H1 (cell line): ENCODE results near the gene FOXK1.

Experiments
- BCL11A ChIP-seq, 2 experiments: IDR thresholded peaks; one replicate each; pipeline ENCODE4 v1.6.1; 2011; ENCODE audit warnings: low read depth in 2 of 2, low read length in 2 of 2, mild to moderate bottlenecking in 2 of 2
- CBX5 ChIP-seq: fragments of 300-800, 300-1000 bp; sonication (generic); IDR thresholded peaks from 2 replicates; pipeline ENCODE4 v1.7.1; 2016; ENCODE audit warnings: antibody characterized with exemption, low read length, low read depth
- GABPA ChIP-seq: IDR thresholded peaks from 2 replicates; pipeline ENCODE4 v1.6.1; 2011; ENCODE audit warnings: mild to moderate bottlenecking, low read length, moderate library complexity, borderline replicate concordance; ENCODE audit not compliant: insufficient read depth
- KDM1A ChIP-seq: fragments of 200-600, 300-600 bp; sonication (generic); IDR thresholded peaks from 2 replicates; pipeline ENCODE4 v1.7.1; 2016; ENCODE audit warnings: mild to moderate bottlenecking, low read length, borderline replicate concordance
- POLR2A ChIP-seq, 2 experiments: IDR thresholded peaks; 1 replicate in 1 of 2; 2 replicates in 1 of 2; pipeline ENCODE4 v1.6.1; 2011; ENCODE audit warnings: low read depth in 2 of 2, low read length in 2 of 2, mild to moderate bottlenecking in 2 of 2; ENCODE audit errors: control extremely low read depth in 1 of 2
- POLR2AphosphoS5 ChIP-seq: IDR thresholded peaks from 2 replicates; pipeline ENCODE4 v1.6.1; 2011; ENCODE audit warnings: low read depth, low read length
- RBBP5 ChIP-seq: IDR thresholded peaks from 2 replicates; pipeline ENCODE4 v1.7.1; 2012; ENCODE audit warnings: low read depth, mild to moderate bottlenecking, inconsistent platforms, low read length, moderate library complexity, borderline replicate concordance
- SUZ12 ChIP-seq: fragments of 200-600 bp; sonication (generic); IDR thresholded peaks from 2 replicates; pipeline ENCODE4 v1.6.1; 2012; ENCODE audit warnings: mild to moderate bottlenecking, inconsistent platforms, low read length, moderate library complexity, mixed read lengths
- TF ChIP-seq, protein P1 (sequence below): fragments of 300-600 bp; sonication (generic); IDR thresholded peaks from 2 replicates; pipeline ENCODE4 v1.7.1; 2012; ENCODE audit warnings: low read length, moderate library complexity, mild to moderate bottlenecking, inconsistent platforms; ENCODE audit not compliant: insufficient replicate concordance
- TF ChIP-seq, protein P2 (sequence below), 3 experiments: IDR thresholded peaks; 1 replicate in 2 of 3; 2 replicates in 1 of 3; pipeline versions ENCODE4 v1.5.1 to v1.6.1; 2011; ENCODE audit warnings: low read length in 3 of 3, mild to moderate bottlenecking in 3 of 3, inconsistent platforms in 2 of 3, low read depth in 1 of 3, moderate library complexity in 1 of 3; ENCODE audit not compliant: insufficient read depth in 1 of 3; ENCODE audit errors: control extremely low read depth in 1 of 3

DNA sequence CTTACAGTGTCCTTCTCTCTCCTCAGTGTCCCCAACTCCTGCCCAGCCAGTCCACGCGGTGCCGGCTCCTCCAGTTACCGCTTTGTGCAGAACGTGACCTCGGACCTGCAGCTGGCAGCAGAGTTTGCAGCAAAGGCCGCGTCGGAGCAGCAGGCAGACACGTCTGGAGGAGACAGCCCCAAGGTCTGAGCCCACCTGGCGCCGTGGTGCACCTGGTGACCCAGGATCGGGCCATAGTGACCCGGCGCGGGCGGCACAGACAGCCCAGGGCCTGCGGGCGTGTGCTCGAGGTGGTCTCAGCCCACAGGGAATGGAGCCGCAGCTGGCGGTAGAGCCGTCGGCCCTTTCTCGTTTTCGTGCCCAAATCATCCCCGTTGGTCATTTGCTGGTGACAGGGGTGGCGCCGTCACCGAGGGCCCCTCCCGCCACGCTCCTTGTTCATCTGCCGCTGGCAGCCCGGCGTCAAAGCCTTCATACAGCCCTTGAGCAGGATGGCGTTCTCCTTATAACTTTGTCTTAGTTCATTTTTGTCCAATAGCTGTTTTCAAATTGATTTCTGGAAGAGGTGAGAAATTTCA lies 72.4 kb downstream of the FOXK1 start:
- TF ChIP-seq, protein P1, sequence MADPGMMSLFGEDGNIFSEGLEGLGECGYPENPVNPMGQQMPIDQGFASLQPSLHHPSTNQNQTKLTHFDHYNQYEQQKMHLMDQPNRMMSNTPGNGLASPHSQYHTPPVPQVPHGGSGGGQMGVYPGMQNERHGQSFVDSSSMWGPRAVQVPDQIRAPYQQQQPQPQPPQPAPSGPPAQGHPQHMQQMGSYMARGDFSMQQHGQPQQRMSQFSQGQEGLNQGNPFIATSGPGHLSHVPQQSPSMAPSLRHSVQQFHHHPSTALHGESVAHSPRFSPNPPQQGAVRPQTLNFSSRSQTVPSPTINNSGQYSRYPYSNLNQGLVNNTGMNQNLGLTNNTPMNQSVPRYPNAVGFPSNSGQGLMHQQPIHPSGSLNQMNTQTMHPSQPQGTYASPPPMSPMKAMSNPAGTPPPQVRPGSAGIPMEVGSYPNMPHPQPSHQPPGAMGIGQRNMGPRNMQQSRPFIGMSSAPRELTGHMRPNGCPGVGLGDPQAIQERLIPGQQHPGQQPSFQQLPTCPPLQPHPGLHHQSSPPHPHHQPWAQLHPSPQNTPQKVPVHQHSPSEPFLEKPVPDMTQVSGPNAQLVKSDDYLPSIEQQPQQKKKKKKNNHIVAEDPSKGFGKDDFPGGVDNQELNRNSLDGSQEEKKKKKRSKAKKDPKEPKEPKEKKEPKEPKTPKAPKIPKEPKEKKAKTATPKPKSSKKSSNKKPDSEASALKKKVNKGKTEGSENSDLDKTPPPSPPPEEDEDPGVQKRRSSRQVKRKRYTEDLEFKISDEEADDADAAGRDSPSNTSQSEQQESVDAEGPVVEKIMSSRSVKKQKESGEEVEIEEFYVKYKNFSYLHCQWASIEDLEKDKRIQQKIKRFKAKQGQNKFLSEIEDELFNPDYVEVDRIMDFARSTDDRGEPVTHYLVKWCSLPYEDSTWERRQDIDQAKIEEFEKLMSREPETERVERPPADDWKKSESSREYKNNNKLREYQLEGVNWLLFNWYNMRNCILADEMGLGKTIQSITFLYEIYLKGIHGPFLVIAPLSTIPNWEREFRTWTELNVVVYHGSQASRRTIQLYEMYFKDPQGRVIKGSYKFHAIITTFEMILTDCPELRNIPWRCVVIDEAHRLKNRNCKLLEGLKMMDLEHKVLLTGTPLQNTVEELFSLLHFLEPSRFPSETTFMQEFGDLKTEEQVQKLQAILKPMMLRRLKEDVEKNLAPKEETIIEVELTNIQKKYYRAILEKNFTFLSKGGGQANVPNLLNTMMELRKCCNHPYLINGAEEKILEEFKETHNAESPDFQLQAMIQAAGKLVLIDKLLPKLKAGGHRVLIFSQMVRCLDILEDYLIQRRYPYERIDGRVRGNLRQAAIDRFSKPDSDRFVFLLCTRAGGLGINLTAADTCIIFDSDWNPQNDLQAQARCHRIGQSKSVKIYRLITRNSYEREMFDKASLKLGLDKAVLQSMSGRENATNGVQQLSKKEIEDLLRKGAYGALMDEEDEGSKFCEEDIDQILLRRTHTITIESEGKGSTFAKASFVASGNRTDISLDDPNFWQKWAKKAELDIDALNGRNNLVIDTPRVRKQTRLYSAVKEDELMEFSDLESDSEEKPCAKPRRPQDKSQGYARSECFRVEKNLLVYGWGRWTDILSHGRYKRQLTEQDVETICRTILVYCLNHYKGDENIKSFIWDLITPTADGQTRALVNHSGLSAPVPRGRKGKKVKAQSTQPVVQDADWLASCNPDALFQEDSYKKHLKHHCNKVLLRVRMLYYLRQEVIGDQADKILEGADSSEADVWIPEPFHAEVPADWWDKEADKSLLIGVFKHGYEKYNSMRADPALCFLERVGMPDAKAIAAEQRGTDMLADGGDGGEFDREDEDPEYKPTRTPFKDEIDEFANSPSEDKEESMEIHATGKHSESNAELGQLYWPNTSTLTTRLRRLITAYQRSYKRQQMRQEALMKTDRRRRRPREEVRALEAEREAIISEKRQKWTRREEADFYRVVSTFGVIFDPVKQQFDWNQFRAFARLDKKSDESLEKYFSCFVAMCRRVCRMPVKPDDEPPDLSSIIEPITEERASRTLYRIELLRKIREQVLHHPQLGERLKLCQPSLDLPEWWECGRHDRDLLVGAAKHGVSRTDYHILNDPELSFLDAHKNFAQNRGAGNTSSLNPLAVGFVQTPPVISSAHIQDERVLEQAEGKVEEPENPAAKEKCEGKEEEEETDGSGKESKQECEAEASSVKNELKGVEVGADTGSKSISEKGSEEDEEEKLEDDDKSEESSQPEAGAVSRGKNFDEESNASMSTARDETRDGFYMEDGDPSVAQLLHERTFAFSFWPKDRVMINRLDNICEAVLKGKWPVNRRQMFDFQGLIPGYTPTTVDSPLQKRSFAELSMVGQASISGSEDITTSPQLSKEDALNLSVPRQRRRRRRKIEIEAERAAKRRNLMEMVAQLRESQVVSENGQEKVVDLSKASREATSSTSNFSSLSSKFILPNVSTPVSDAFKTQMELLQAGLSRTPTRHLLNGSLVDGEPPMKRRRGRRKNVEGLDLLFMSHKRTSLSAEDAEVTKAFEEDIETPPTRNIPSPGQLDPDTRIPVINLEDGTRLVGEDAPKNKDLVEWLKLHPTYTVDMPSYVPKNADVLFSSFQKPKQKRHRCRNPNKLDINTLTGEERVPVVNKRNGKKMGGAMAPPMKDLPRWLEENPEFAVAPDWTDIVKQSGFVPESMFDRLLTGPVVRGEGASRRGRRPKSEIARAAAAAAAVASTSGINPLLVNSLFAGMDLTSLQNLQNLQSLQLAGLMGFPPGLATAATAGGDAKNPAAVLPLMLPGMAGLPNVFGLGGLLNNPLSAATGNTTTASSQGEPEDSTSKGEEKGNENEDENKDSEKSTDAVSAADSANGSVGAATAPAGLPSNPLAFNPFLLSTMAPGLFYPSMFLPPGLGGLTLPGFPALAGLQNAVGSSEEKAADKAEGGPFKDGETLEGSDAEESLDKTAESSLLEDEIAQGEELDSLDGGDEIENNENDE = no peak
- TF ChIP-seq, protein P2, sequence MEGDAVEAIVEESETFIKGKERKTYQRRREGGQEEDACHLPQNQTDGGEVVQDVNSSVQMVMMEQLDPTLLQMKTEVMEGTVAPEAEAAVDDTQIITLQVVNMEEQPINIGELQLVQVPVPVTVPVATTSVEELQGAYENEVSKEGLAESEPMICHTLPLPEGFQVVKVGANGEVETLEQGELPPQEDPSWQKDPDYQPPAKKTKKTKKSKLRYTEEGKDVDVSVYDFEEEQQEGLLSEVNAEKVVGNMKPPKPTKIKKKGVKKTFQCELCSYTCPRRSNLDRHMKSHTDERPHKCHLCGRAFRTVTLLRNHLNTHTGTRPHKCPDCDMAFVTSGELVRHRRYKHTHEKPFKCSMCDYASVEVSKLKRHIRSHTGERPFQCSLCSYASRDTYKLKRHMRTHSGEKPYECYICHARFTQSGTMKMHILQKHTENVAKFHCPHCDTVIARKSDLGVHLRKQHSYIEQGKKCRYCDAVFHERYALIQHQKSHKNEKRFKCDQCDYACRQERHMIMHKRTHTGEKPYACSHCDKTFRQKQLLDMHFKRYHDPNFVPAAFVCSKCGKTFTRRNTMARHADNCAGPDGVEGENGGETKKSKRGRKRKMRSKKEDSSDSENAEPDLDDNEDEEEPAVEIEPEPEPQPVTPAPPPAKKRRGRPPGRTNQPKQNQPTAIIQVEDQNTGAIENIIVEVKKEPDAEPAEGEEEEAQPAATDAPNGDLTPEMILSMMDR (IDR thresholded peaks at IDR 0.05; ENCODE audit: control extremely low read depth in 1 of 3, insufficient read depth in 1 of 3, low read depth in 1 of 3, low read length in 3 of 3) = no peak
- TF ChIP-seq SUZ12 = no peak
- no peak for TF ChIP-seq POLR2AphosphoS5
- TF ChIP-seq BCL11A (IDR thresholded peaks at IDR 0.05; ENCODE audit: low read depth in 2 of 2, low read length in 2 of 2) = no peak
- no peak for TF ChIP-seq GABPA
- no peak for TF ChIP-seq CBX5
- TF ChIP-seq POLR2A (IDR thresholded peaks at IDR 0.05; ENCODE audit: control extremely low read depth in 1 of 2, low read depth in 2 of 2, low read length in 2 of 2) = no peak
- no peak for TF ChIP-seq RBBP5
- TF ChIP-seq KDM1A = no peak
